NCI-H1694 treated with DMSO at 0.1 percent for 48 hours (cell line): ENCODE measurements around the gene NOCT.
"Not testable (repeated sequence)": the region's sequence is repeated elsewhere in the genome, so short reads cannot be mapped to it uniquely, and the experiment has no call there.

Source experiments
- DNase-seq: peaks from one replicate; lab custom pipeline; 2025; lab: John Stamatoyannopoulos, UW

Gene NOCT

DNA sequence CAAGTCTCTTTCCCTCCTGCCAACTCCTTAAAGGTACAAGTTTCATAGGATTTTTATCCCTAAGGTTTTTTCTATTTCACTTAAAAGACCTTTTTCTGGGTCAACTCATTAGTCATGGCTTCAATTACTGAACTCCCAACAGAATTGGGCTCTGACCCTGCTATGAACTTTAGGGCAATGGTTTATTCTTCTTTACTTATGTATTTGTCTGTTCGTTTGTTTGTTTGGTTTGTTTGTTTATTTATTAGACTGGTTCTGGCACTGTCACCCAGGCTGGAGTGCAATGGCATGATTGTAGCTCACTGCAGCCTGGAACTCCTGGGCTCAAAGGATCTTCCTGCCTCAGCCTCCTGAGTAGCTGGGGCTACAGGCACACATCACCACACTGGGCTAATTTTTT is 5.9 kb upstream of the NOCT start:
- DNase-seq: no peak

DNA sequence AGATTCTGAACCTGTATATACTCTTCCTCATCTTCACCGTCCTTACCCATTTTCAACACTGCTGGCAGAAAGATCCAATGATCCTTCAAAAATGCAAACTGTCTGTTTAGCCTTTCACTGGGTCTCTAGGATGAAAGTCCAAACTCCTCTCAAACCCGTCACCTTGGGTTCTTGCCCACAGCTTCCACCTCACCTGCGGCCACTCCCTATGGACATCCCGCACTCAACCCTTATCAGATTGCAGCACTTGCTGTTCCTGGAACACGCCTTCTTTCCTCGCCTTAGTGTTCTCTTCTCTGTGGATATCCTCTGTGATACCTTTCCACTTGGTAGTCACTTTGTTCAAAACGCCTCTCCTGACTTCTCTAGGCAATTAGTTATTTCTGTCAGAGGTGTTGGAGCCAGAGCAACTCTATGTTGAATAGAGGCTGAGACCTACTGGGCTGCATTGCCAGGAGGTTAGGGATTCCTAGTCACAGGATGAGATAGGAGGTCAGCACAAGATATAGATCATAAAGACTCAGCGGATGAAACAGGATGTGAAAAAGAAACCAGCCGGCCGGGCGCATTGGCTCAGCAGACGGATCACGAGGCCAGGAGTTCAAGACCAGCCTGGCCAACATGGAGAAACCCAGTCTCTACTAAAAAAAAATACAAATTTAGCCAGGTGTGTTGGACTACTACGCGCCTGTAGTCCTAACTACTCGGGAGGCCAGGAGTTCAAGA is 4.2 kb upstream of the NOCT start:
- DNase-seq: no peak

DNA sequence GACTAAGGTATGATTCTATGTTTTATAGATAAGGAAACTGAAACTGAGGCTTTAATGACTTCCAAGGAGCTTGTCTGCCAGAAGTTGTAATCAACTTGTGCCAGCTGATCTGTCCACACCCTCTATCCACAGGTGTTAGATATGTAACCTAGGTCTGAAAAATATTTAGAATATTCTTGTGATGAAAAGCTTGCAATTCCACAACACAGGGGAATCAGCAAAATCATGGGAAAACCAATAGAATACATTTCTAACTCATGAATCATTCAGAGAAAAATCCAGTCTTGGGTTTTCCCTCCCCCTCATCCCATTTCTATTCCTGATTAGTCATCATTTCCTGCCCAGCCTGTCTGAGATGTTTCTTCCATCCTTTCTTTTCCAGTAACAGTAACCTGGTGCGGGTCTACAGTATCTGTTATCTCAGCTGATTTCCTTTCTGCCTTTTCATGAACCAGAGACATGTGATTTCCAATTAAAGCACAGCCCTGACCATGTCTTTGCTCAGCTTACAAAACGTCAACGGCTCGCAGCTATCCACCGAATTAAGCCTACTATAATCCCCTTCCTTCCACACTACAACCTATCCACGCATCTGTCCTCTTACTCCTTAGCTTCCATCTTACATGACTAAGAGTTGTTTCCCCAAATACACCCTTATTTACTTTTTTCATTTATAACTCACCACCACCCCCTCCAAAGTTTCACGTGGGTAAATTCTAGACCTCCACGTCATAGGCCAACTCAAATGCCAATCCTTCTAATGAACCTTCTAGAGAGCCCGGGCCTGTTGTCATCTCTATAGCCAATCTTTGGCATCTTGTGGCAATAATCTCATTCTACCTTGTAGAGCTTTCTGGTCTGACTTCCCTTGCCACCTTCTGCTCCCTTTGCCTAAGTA is 961 bp upstream of the NOCT start:
- DNase-seq: peak; percentile 25

DNA sequence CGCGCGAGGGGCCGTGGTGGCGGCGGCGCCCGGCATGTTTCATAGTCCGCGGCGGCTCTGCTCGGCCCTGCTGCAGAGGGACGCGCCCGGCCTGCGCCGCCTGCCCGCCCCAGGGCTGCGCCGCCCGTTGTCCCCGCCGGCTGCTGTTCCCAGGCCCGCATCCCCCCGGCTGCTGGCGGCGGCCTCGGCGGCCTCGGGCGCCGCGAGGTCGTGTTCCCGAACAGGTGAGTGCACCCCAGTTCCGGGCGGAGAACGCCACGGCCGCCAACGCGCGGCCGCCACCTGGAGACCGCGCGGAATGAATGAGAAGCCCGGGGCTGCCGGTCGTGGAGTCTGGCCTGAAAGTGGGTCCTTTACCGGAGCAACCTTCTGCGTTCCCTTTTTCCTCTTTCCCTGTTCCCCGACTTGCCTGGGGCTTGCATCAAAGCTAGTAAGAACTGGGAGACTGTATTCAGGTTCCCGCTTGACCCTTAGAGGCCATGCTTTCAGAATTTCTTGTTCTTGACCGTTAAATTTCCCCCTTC is 429 bp downstream of the NOCT start:
- peak; percentile 5 for DNase-seq

DNA sequence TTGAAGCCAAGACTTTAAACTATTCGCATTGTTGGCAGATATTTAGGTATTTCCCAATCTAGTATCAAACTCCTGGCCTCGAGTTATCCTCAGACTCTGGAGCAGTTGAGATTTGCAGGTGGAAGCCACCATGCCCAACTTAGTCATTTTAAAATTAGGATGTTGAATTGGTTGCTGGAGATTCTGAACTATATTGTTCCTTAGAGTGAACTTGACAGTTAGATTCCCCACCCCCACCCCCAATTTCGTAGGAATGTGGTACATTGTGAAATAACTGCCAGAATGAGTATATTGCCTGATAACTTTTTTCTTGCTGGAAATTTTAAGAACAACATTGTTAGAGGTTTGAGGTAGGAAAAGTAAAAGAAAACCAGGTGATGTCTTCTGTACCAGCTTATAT is 2.3 kb downstream of the NOCT start:
- no peak for DNase-seq

DNA sequence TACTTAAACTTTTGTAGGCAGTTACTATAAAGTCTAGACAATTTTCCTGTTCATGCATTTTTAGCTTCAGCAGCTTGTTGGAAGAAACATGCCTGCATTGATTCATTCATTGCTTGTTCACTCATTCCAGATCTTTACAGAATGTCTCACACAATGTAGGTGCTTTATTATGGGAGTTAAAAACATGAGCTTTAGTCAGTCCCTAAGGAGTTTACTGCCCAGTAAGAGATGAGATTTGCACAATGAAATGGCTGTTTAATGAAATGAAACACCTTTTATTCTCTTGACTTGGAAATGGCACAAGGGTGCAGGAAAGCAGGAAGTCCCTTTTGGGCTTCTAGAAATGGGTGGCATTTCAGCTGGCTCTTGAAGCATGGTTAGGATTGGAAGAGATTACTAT is 2.9 kb downstream of the NOCT start:
- DNase-seq: no peak

DNA sequence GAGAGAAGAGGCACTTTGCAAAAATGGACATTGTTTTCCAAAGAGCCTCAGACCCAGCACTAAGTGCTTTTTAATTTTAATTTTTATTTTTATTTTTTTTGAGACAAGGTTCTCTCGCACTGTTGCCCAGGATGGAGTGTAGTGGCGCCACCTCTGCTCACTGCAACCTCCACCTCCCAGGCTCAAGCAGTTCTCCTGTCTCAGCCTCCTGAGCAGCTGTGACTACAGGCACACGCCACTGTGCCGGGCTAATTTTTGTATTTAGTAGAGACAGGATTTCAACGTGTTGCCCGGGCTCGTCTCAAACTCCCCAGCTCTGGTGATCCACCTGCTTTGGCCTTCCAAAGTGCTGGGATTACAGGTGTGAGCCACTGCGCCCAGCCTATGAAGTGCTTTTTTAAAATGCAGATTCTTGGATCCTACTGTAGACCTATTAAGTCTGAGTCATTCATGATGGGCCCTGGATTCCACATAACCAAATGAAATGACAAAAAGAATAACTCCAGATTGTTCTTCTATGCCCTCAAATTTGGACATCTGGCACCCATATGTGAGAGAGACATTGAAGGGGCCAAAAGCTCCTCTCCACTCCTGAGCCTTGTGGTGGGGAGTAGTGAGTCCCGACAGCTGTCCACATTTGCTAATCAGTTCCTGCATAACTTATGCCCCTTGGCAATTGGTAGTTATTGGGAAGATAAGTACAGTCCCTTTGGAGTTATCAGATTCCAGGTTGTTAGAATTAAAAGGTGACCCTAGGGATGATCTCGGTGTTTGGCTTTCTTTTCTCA is 3.6 kb downstream of the NOCT start:
- peak; percentile 61 for DNase-seq

DNA sequence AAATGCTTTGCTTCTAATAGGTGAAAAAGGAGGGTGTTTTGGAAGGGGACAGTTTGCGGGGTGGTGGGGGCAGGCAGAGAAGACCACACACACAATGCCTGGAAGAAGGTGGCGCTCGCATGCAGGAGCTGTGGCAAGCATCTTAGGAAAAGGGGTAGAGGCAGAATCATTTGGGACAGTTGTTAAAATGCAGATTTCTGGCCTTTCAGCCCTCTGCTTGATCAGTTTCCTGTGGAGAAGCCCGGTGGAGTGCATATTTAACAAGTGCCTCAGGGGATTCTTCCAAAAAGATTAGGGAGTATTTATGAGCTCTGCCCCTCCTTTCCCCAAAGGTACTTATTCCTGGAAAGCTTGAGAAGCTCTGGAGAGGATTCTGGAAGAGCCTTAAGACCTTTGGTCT is 4.8 kb downstream of the NOCT start:
- DNase-seq: no peak

DNA sequence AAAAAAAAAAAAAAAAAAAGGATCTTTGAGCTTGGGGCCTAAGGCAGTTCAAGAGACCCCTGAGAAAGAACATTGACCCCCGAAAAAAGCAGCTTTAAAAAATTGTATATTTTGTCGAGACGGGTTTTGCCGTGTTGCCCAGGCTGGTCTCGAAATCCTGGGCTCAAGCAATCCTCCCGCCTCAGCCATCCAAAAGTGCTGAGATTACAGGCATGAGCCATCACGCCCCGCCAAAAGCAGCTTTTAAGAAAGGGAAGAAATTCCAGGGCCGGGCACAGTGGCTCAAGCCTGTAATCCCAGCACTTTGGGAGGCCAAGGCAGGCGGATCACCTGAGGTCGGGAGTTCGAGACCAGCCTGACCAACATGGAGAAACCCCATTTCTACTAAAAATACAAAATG is 5.5 kb downstream of the NOCT start:
- DNase-seq: not testable (repeated sequence)

DNA sequence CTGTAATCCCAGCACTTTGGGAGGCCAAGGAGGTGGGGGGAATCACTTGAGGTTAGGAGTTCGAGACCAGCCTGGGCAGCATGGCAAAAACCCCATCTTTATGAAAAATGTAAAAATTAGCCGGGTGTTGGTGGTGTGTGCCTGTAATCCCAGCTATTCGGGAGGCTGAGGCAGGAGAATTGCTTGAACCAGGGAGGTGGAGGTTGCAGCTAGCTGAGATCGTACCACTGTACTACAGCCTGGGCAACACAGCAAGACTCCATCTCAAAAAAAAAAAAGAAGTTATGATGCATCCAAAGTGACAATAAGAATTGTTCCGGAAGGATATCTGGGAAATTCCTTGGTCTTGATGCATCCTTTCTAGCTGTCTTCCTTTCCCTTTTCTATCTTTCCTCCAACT is 7.3 kb downstream of the NOCT start:
- no peak for DNase-seq

DNA sequence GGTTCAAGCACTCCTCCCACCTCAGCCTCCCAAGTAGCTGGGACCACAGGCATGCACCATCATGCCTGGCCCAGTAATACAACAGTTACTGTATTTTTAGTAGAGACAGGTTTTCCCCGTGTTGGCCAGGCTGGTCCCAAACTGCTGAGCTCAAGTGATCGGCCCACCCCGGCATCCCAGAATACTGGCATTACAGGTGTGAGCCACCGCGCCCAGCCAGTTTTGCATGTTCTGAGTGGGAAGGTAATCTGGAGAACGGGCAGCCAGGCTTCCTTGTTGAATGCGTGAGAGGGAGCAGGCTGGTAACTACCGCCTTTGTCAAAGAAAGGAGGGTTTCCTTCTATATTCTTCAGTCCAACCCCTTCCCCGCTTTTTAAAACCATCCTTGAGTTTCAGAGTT is 9.1 kb downstream of the NOCT start:
- DNase-seq: no peak

DNA sequence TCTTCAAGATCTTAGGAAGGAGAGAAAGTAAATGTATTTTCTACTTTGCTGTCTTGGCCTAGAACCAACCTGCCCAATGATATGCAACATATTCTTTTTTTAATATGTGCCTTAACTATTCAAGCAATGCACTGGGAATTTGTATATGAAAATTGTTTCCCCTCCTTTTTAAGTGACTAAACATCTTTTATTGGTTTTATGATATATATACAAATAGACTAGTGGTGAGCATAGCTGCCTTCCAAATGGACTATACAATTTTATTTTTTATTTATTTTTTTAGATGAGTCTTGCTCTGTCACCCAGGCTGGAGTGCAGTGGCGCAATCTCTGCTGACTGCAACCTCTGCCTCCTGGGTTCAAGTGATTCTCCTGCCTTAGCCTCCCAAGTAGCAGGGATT is 10.3 kb downstream of the NOCT start:
- DNase-seq: no peak

DNA sequence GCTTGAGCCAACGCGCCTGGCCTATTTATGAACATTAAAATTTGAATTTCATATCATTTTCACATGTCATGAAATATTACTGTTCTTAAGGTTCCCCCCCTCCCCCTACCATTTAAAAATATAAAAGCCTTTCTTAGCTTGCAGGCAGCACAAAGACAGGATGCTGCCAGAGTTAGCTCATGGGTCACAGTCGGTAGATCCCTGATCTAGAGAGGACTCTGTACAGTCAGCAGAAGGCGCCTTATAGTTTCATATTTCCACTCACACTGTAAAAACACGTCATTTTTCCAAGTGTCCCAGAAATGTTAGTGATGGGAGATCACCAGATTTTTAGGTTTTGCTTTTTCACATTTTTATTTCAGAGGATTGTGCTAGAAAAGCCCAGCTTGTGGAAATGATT is 12.2 kb downstream of the NOCT start:
- DNase-seq: no peak

DNA sequence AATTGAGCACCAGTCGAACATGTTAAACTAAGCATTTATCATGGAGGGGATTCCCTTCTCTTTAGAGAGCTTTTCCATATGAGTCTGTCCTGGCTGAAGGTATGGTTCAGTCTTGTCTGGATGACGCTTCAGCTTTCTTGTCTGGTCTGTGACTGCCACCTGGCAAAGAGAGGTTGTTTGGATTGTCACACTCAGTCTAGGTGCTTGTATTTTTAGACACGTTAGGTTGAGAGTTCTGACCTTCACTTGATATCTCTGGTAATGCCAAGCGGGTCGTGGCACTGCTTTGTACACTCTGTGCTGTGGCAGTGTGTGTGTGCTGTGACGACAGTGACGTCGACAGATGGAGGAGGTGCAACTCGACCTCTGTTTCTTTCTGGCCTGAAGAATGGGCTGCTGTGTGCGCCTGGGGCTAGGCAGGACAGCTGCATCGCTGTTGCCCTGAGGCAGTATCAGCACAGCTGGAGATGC is 12.6 kb downstream of the NOCT start:
- no peak for DNase-seq

DNA sequence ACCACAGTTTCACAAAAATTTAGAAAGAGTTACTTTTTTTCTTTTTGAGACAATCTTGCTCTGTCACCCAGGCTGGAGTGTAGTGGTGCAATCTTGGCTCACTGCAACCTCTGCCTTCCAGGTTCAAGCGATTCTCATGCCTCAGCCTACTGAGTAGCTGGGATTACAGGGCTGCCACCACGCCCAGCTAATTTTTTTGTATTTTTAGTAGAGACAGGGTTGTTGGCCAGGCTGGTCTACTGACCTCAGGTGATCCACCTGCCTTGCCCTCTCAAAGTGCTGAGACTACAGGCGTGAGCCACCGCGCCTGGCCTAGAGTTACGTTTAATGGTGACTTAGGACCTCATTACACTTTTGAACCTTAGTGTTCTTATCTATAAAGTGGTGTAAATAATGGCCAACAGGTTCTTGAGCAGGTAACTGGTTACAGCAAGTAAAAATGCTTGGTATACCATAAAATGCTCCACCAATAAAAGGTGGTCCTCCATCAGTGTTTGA is 14.3 kb downstream of the NOCT start:
- not testable (repeated sequence) for DNase-seq

DNA sequence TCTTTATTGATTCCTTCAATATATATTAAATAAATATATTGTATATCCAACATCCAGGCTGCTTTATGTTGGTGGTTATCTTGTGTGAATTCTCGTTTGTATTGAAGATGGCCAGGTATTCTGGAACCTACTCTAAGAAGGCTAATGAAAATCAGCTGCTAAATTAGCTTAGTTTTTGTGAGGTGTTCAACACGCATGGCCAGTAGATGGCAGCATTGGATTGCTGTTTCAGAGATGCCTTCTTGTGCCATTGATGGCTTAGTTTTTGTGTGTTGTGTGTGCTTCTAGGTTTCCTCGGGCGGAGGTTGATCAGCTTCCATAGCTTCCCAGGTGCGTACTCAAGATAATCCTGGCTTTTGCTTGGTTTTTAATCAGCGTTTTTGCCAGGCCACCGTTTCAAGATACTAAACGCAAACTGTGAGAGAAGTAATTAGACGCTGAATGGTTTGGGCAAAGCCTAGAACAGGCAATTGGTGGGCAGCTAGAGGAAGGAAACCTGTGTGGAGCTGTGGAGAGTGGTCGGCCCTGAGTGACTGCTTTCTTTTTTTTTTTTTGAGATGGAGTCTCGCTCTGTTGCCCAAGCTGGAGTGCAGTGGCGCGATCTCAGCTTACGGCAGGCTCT is 15.1 kb downstream of the NOCT start:
- DNase-seq: peak; percentile 68

DNA sequence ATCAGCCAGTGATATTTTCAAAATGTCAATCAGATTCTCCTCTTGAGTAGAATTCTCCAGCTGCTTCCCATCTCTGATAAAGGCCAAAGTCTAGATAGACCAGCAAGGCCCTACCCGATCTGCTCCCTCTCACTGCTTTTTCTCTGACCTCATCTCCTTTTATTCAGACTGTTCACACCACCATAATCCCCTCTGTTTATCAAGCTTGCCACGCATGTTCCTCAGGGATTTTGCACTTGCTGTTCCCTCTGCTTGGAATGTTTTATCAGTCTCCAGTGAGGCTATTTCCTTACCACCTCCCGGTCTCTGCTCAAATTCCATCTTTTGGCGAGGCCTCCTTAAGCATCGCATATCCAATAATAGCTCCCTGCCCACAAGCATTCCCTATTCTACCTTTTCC is 20.1 kb downstream of the NOCT start:
- DNase-seq: no peak

DNA sequence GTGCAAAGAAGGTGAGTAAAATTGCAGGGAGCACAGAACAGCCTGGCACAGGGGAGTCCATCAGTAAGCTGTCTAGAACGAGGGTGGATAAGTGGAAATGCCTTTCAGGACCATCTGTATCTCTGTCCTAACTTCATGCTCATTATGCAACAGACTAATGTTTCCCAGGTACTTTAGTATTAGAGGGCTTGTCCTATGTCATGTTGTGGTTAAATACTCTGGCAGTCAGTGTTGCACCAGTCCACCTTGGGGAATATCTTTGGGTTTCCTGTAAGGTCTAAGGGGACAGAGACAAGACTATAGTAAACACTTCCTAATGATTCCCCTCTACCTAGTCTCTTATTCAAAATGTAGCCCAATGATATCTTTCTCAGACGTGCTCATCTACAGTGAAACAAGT is 21.3 kb downstream of the NOCT start:
- DNase-seq: no peak

DNA sequence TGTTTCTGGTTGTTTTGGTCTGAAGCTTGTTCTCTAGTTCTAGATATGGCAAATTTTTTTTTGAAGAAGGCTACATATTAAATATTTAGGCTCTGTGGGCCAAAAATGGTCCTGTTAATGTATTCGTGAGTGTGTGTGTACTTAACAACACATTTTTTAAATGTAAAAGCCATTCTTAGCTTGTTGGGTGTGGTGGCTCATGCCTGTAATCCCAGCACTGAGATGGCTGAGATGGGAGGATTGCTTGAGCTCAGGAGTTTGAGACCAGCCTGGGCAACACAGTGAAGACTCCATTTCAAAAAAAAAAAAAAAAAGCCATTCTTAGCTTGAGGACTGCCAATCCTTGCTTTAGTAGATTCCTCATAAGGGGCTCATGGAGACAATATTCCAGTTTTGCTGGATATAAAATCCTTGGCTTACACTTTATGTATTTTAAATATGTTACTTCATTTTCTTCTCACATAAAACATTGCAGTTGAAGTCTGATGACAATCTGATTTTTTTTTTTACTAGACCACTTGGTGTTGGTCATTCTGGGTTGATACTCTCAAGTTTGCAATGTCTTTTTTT is 23.4 kb downstream of the NOCT start:
- no peak for DNase-seq

DNA sequence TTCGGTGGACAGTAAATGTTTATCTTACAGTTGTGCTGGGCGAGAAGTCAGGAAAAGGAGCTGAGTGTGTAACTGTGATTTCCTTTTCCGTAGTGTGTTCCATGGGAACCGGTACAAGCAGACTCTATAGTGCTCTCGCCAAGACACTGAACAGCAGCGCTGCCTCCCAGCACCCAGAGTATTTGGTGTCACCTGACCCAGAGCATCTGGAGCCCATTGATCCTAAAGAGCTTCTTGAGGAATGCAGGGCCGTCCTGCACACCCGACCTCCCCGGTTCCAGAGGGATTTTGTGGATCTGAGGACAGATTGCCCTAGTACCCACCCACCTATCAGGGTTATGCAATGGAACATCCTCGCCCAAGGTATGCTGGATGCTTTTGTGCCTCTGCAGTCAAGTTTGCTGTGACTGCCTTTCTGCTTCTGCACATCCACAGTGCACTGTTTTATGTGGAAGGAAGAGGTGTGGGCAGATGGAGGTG is 27.4 kb downstream of the NOCT start:
- DNase-seq: no peak

DNA sequence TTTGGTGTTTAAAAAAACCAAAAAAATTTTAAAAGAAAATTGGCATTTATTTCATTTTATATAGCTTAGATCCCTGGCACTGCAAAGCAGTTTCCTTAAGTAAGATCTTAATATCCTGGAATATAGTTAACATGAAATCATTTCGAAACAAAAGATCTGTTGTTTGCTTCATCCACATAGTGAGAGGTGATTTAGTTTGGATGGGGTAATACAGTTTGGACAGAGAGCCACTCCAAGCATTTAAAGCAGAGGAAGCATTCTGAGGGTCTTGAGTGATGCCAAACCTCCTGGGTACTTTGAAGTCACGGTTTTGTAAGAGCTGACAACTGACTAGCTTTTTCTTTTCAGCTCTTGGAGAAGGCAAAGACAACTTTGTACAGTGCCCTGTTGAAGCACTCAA is 28.7 kb downstream of the NOCT start:
- DNase-seq: no peak
